Activated T-helper 1 cell treated with anti-CD3 and anti-CD28 coated beads, Interleukin-12 subunit alpha, Interleukin-12 subunit beta, Interleukin-2, Interleukin-4 antibody, amounts not matched to agents 30 ng/mL and 10 ng/mL and 1 ng/mL, durations not matched to agents 14 hours and 24 hours and 36 hours (primary cell): Measurements from ENCODE around the gene ARMC9. TPM values are rescaled to one million over a fixed set of nuclear protein-coding genes. Genes with fewer than 3 reads are reported as not detected.

Source experiments
- DNase-seq: peaks from one replicate; pipeline ENCODE4 v3.0.0; 2021; ENCODE audit warnings: low spot score
- H3K27ac Mint-ChIP-seq: one replicate; pipeline ENCODE4 v1.8.0; 2021; ENCODE audit warnings: mild to moderate bottlenecking, mixed read lengths
- H3K27me3 Mint-ChIP-seq: one replicate; pipeline ENCODE4 v1.8.0; 2022; ENCODE audit warnings: mild to moderate bottlenecking, moderate library complexity, mixed read lengths; ENCODE audit not compliant: insufficient read depth
- H3K36me3 Mint-ChIP-seq: one replicate; pipeline ENCODE4 v1.8.0; 2021; ENCODE audit warnings: low read depth, mixed read lengths
- H3K4me1 Mint-ChIP-seq: one replicate; pipeline ENCODE4 v1.8.0; 2021; ENCODE audit warnings: low read depth, mixed read lengths
- H3K4me3 Mint-ChIP-seq: one replicate; pipeline ENCODE4 v1.8.0; 2021; ENCODE audit warnings: mild to moderate bottlenecking, moderate library complexity, mixed read lengths
- H3K9me3 Mint-ChIP-seq: one replicate; pipeline ENCODE4 v1.8.0; 2021; ENCODE audit warnings: mixed read lengths
- intact Hi-C: fragments of 100-400 bp; cut with micrococcal nuclease; formaldehyde crosslinking; loops from one replicate; pipeline ENCODE4 v1.15.1; 2024
- total RNA-seq: library from RNA; stranded (reverse); gene quantifications from 2 replicates; pipeline ENCODE4 v1.2.3, GENCODE V29; 2022

ARMC9 gene
- total RNA-seq, 1 donor from 2014 or later, result 3.8 TPM

DNA sequence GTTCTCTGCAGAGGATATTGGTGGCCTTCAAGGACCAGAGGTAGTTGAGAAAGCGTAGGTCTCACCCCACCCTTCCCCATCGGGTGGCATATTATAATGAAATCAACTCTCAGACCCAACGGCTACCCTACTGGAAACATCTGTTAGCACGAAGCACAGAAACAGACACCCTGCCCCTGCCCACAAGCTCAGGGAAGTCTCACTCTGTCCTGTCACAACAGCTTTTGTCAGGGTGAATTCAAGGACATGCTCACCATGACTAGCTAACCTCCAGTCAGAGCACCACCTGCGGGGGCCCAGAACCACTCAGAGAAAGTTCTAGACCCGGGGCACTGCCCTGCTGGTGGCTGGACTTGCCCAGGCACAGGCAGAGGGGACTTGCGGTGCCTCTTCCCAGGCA, 193.6 kb downstream of the ARMC9 start:
- no peak overlapping the region for H3K4me3 Mint-ChIP-seq
- H3K36me3 Mint-ChIP-seq, result peaks cover 2% of the 10 kb centered on the region
- H3K27me3 Mint-ChIP-seq, result peaks cover 26% of the 10 kb centered on the region
- H3K9me3 Mint-ChIP-seq, result no peaks in the 10 kb centered on the region
- H3K4me1 Mint-ChIP-seq, result peaks cover 10% of the 10 kb centered on the region
- intact Hi-C loops, result no loop called here
- no peak overlapping the region for H3K27ac Mint-ChIP-seq
- no peak for DNase-seq

DNA sequence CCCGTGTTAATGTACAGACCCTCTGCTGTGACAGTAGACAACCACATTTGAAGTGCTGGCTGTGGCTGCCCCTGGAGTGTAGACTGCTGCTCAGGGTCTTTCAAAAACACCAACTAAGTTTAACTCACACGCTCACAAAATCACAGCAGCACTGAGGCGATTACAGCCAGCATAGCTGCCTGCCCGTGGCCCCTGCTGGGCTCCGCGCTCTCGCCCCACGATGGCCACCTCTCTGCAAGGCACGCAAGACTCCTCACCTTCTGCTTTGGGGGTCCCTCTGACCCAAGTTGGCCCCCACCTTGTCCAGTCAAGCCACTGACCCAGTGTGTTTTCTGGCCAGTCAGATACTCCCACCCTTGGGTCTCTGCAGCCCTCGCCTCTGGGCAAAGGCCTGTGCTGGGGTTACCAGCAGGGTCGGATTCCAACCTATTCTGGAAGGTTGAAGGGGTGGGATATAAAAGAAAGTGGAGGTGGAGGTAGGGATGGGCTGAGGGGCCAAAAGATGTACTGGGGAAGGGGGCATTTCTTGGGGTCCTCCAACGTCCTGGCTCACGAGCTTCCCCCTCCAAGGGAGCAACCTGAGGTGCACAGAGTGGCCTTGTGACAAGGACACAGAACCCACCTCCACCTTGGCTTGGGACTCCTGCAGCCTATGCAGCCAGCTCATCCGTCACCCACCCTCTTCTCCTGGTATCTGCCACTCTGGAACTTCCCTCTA, 194.2 kb downstream of the ARMC9 start:
- Mint-ChIP-seq H3K4me3 (no peak overlapping the region), H3K36me3 (peaks cover 2% of the 10 kb centered on the region), H3K9me3 (no peaks in the 10 kb centered on the region), H3K27ac (no peak overlapping the region), H3K4me1 (peaks cover 10% of the 10 kb centered on the region), H3K27me3 (peaks cover 28% of the 10 kb centered on the region)
- no peak for DNase-seq
- intact Hi-C loops, result no loop called here

DNA sequence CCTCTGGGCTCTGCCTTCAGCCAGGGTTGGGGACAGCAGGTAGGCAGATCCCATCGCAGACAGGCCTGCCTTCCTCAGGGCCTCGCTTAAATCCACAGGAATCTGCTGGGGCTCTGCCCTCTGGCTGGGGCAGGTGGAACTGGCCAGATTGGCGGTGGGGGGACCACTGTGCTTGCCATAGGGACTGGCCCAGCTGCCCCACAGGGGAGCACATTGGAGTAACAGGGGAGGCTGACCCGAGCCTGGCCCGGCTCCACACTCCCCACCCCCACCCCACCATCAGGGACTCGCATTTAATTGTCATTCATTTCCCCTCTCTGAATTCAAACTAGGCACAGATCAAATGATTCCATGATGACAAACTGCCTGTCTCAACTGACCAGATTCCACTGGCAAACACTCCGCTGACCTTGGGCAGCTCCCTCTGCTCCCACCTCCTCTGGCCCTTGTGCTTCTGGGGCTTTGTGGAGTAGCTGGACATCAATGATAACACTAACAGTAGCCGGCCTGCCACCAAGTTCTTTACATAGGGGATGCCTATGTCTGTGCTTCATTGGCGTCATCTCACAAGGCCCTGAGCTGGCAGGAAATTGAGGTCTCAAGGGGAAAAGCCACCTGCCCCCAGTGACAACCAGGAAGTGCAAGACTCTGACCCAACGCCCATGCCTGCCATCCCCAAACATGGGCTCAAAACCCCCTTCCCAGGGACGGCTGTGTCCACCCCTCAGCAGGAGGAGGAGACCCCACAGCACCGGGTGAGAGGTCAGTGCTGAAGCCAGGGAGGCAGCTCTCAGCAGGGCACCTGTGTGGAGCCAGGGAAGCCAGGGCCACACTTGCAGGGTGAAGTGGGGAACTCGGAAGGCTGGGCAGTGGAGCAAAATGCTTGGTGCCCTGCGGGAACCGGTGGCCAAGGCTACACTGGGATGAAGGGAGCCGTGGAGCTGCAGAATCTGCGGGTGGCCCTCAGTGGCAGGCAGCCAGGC, 195.0 kb downstream of the ARMC9 start:
- Mint-ChIP-seq H3K27me3 (peaks cover 30% of the 10 kb centered on the region), H3K27ac (peak overlapping the region; percentile 59), H3K36me3 (peaks cover 2% of the 10 kb centered on the region), H3K4me1 (peaks cover 10% of the 10 kb centered on the region), H3K4me3 (no peak overlapping the region), H3K9me3 (no peaks in the 10 kb centered on the region)
- intact Hi-C loops, result no loop called here
- DNase-seq, result no peak

DNA sequence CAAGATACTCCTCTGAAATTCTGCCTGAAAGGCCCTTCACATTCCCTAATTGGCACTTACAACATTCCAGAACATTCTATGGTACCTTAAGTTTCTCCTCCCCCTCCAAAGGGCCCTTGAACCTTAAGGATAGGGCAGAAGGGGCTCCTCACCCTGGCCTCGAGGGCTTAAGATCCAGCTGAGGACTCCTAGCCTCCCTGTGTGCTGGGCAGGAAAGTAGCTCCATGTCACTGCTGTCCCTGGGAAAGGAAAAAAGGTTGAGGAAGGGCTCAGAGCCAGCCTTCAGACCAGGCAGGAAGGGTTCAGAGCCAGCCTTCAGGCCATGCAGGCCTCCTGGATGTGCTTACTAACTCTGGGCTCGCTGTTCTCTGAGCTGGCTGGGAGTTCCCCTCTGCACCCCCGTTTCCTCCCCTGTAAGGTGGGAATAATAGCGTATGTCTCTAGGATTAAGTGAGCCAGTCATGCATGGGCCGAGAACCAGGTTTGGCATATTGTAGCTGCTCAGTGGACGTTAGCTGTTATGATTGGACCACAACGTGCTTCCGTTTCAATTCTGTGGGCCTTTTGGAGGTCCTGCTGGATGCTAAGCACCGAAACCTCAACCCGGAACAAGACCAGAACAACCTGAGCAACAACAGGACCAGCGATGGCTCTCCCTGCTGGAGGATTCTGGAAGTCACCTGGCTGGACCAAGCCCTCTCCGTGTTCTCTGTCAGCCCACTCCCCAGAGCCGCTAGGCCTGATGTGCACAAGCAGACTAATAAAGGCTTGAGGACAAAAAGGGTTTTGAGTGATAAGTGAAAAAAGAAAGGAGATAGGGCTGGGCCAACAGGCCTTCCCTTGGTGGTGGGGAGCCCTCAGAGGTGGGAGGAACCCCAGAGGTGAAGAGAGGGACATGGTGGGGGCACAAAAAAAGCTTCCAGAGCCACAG, 196.0 kb downstream of the ARMC9 start:
- no peak overlapping the region for H3K27ac Mint-ChIP-seq
- DNase-seq, result no peak
- intact Hi-C loops, result no loop called here
- H3K4me1 Mint-ChIP-seq, result peaks cover 10% of the 10 kb centered on the region
- no peaks in the 10 kb centered on the region for H3K9me3 Mint-ChIP-seq
- H3K4me3 Mint-ChIP-seq, result peak overlapping the region; percentile 33
- peaks cover 2% of the 10 kb centered on the region for H3K36me3 Mint-ChIP-seq
- peaks cover 30% of the 10 kb centered on the region for H3K27me3 Mint-ChIP-seq

DNA sequence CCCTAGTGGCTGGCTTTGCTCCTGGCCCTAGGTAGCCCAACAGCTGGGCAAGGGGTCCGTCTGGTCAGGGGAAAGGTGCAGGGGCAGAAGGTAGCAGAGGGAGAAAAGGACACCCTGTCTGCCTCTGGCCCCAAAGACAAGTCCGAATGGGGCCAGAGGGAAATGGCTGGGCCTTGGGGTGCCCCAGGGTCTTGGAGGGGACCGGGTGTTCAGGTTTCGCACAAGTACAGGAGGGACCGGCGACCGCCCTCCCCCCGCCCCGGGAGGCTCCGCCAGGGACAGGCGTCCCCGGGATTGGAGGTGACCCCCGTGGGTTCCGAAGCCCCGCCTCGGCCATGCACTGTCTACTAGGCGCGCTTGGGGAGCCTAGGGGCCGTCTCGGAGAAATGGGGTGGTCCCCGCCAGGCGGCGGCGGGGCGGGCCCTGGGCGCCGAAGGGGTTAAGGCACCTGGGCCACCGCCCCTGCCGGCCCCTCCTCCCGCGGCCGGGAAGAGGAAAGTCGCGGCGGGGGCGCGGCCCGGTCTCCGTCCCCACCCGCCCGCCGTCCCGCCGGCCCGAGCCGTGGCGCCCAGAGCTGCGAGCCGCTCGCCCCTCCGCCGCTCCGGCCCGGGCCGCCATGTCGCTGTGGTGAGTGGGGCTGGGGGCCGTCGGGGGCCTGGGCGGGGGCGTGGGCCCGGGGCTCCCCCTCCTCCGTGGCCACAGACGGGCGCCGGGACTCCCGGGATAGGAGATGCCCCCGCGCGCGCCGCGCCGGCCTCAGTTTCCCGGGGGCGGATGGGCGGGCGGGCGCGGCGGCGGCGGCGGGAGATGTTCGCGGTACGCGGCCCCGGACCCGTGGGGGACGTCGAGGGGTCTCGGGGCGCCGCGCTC, 197.0 kb downstream of the ARMC9 start, which contains the start of gene B3GNT7:
Gene B3GNT7 (plus strand): TSS at position 523 of the 870 bp plus-strand sequence. CDS start 94 bp downstream, at position 617.
- Mint-ChIP-seq H3K36me3 (peaks cover 2% of the 10 kb centered on the region), H3K27ac (no peak within 1 kb of the TSS), H3K27me3 (peaks cover 28% of the 10 kb centered on the region), H3K4me3 (peak within 1 kb of the TSS; percentile 33), H3K9me3 (no peaks in the 10 kb centered on the region), H3K4me1 (peaks cover 10% of the 10 kb centered on the region)
- DNase-seq, result no peak
- intact Hi-C loops, result no loop called here

DNA sequence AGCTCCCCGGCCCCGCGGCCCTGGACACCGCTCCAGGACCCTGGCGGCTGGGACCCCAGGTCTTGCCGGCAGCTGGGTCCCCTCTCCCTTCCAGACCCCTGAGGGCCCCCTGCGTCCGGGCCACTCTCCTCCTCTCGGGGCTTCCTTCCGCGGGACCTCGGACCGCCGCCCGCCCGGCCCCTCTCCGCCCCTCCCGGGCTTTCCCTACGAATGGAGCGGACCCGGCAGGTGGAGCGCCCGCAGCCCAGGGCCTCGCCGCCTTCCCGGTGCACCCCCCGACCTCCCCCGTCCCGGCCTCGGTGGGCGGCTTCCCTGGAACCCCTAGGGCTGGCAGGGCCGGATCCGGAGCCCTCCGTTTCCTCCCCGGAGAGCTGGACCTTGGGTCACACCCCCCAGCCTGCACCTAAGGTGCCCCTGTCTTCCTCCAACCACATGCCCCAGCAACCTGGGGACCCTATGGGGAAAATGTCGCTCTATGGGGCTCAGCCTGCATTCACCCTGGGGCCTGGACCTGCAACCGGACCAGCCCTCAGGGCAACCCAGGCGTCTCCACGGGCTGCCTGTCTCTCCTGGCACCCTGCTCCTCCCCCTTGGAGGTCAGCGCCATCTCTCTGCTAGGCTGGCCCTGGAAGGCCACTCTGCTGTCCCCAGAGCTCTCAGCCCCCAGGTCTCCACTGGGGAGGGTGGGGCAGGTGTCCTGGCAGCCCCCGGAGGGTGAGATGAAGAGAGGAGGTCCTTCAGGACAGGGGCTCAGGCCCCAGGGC, 197.8 kb downstream of the ARMC9 start:
- H3K27me3 Mint-ChIP-seq, result peaks cover 28% of the 10 kb centered on the region
- intact Hi-C loops, result no loop called here
- H3K4me1 Mint-ChIP-seq, result peaks cover 10% of the 10 kb centered on the region
- H3K36me3 Mint-ChIP-seq, result peaks cover 2% of the 10 kb centered on the region
- H3K9me3 Mint-ChIP-seq, result no peaks in the 10 kb centered on the region
- no peak for DNase-seq
- no peak overlapping the region for H3K27ac Mint-ChIP-seq
- no peak overlapping the region for H3K4me3 Mint-ChIP-seq

DNA sequence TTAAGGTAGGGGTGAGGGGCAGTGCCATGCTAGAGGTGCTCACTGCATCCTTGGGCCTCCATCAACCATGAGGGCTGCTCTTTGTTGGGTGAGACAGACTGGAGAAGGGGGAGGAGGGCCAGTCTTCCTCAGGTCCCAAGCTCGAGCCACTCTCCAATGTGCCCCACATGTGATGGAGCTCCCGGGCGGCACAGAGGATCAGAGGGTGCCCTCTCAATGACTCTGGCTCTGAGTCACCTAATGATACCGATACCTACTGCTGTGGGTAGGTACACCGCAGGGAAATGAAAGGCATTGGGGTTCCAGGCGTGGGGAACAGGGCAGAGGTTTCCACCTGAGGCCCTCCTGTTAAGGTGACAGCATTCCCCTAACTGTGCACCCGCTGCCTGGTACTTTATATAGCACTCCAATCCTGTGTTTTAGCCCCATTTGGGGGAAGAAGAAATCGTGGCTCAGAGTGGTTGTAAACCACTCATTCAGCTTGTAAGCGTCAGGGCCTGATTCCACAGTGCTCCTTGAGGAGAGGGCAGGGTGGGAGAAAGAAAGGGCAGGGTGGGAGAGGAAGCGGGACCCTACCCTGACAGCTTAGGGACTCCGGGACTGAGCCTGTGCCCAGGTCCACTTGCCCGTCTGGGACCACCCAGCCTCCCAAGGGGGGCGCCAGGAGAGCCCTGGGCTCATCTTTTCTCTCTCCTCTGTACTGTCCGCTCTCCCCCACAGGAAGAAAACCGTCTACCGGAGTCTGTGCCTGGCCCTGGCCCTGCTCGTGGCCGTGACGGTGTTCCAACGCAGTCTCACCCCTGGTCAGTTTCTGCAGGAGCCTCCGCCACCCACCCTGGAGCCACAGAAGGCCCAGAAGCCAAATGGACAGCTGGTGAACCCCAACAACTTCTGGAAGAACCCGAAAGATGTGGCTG, 198.8 kb downstream of the ARMC9 start:
- H3K4me3 Mint-ChIP-seq, result no peak overlapping the region
- intact Hi-C loops, result no loop called here
- H3K36me3 Mint-ChIP-seq, result peaks cover 2% of the 10 kb centered on the region
- DNase-seq, result no peak
- no peak overlapping the region for H3K27ac Mint-ChIP-seq
- H3K4me1 Mint-ChIP-seq, result peaks cover 10% of the 10 kb centered on the region
- H3K9me3 Mint-ChIP-seq, result no peaks in the 10 kb centered on the region
- peaks cover 28% of the 10 kb centered on the region for H3K27me3 Mint-ChIP-seq

DNA sequence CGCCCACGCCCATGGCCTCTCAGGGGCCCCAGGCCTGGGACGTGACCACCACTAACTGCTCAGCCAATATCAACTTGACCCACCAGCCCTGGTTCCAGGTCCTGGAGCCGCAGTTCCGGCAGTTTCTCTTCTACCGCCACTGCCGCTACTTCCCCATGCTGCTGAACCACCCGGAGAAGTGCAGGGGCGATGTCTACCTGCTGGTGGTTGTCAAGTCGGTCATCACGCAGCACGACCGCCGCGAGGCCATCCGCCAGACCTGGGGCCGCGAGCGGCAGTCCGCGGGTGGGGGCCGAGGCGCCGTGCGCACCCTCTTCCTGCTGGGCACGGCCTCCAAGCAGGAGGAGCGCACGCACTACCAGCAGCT, 199.5 kb downstream of the ARMC9 start:
- Mint-ChIP-seq H3K27ac (no peak overlapping the region), H3K27me3 (peaks cover 32% of the 10 kb centered on the region), H3K36me3 (peaks cover 2% of the 10 kb centered on the region), H3K4me3 (no peak overlapping the region), H3K9me3 (no peaks in the 10 kb centered on the region), H3K4me1 (peaks cover 10% of the 10 kb centered on the region)
- intact Hi-C loops, result no loop called here
- no peak for DNase-seq

DNA sequence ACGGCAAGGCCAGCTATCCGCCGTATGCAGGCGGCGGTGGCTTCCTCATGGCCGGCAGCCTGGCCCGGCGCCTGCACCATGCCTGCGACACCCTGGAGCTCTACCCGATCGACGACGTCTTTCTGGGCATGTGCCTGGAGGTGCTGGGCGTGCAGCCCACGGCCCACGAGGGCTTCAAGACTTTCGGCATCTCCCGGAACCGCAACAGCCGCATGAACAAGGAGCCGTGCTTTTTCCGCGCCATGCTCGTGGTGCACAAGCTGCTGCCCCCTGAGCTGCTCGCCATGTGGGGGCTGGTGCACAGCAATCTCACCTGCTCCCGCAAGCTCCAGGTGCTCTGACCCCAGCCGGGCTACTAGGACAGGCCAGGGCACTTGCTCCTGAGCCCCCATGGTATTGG, 200.2 kb downstream of the ARMC9 start:
- H3K27me3 Mint-ChIP-seq, result peaks cover 31% of the 10 kb centered on the region
- H3K36me3 Mint-ChIP-seq, result peaks cover 2% of the 10 kb centered on the region
- peaks cover 3% of the 10 kb centered on the region for H3K4me1 Mint-ChIP-seq
- intact Hi-C loops, result no loop called here
- no peak for DNase-seq
- H3K27ac Mint-ChIP-seq, result no peak overlapping the region
- H3K9me3 Mint-ChIP-seq, result no peaks in the 10 kb centered on the region
- no peak overlapping the region for H3K4me3 Mint-ChIP-seq

DNA sequence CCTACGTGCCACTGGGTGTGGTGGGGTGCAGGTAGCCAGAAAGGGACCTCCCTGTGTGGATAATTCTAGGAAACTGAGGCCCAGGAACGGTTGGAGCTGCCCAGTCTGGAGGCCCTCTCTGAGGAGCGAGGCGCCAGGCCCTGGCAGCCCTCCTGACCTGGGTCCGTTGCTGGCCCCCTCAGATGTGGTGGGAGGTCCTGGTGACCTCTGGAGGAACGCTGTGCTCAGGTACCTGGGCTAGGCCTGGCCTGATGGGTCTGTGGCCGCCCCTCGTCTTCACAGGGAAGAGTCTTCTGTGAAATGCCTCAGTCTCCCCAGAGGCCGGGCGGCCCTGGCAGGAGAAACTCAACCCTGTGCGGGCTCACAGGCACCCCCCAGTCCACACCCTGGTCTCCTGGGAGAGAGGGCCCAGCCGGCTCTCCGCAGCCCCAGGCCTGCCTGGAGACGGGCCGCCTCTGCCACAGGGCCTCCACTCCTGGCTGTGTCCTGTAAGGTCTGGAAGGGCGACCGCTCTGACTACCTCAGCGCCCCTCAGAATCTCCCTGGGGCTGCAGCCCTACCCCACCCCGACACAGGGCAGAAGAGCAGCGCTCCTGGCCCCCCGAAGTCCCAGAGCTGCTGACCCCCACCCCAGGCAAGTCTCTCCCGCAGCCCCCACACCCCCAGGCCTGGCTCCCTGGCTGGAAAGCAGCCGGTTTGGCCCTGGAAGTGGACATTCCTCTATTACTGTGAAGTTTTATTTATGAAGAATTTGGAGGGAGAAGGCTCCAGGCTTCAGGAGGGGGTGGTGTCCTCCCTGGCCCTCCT, 200.8 kb downstream of the ARMC9 start:
- Mint-ChIP-seq H3K27me3 (peaks cover 27% of the 10 kb centered on the region), H3K4me3 (no peak overlapping the region), H3K27ac (no peak overlapping the region), H3K36me3 (no peaks in the 10 kb centered on the region), H3K9me3 (no peaks in the 10 kb centered on the region), H3K4me1 (no peaks in the 10 kb centered on the region)
- intact Hi-C loops, result no loop called here
- DNase-seq, result no peak
